Pancreas (tissue), 10 donors: ENCODE data around the gene AK3. TPM values are rescaled to one million over a fixed set of nuclear protein-coding genes. Genes with fewer than 3 reads are reported as not detected.
A peak's percentile ranks its signal among the peaks of the same experiment; 100 is the strongest.

Experiments used
- ATAC-seq, 4 donors: fragments of 200-7000 bp; cut with Tn5 transposase; one replicate each; pipeline versions ENCODE4 v1.8.0 to v1.9.1; 2020; ENCODE audit warnings: mild to moderate bottlenecking in 4 of 4, moderate library complexity in 4 of 4
- DNase-seq, 6 donors: peaks; one replicate each; pipeline ENCODE4 v3.0.0-alpha.2; 2020
- FAIRE-seq: peaks from 2 replicates; lab custom pipeline; 2012; peaks lifted over from hg19 to GRCh38; lab: Jason Lieb, UNC
- H3K27ac ChIP-seq, 4 donors: fragments of 200-600 bp; sonication (generic); 1 replicate in 3 of 4; 2 replicates in 1 of 4; pipeline versions ENCODE4 v1.5.0 to v1.8.0; 2020
- H3K27me3 ChIP-seq, 4 donors: fragments of 200-600 bp; one replicate each; pipeline ENCODE4 v1.8.0; 2021
- H3K36me3 ChIP-seq, 3 donors: fragments of 200-600 bp; sonication (generic) in 1 of 3; one replicate each; pipeline versions ENCODE4 v1.5.0 to v1.8.0; 2020 to 2021
- H3K4me1 ChIP-seq, 3 donors: fragments of 200-600 bp; one replicate each; pipeline ENCODE4 v1.8.0; 2021
- H3K4me3 ChIP-seq, 4 donors: fragments of 200-600 bp; sonication (generic) in 2 of 4; one replicate each; pipeline versions ENCODE4 v1.5.0 to v1.8.0; 2020 to 2021
- H3K9me3 ChIP-seq, 4 donors: fragments of 200-600 bp; one replicate each; pipeline ENCODE4 v1.8.0; 2021
- WGBS, 2 donors: extraction: QIAGEN DNeasy Blood & Tissue Kit; methylation state at CpG; one replicate each; pipeline ENCODE4 v1.1.7; 2013; 5-methylcytosine and 5-hydroxymethylcytosine counted together
- intact Hi-C, 3 donors: fragments of 100-400 bp; cut with DNase I; formaldehyde crosslinking; loops; one replicate each; pipeline versions ENCODE4 v1.11.1 to v1.14.2; 2022
- polyA plus RNA-seq, 2 donors: library from polyadenylated mRNA; stranded (reverse); fragments of 200-250 nt; gene quantifications; one replicate each; pipeline ENCODE4 v1.2.3, GENCODE V29; 2013
- total RNA-seq, 6 donors: library from RNA; stranded (reverse); fragmentation: NEBNext Ultra II Directional in 4 of 6; extraction: Animal tissue kit (Norgen Biotek cat#: 25700) in 4 of 6; gene quantifications; one replicate each; pipeline versions ENCODE4 v1.2.1 to v1.2.4, GENCODE V29; 2021 to 2023
- TF ChIP-seq, protein P1 (sequence below), 4 donors: fragments of 200-600 bp; sonication (generic) in 3 of 4; IDR thresholded peaks; one replicate each; pipeline versions ENCODE4 v1.5.0 to v1.8.0; 2021; ENCODE audit warnings: antibody characterized with exemption in 4 of 4
- donor health status: healthy with polysubstance abuse.
- donor health status: DM: no; HTN: no; CAD: no; lungs with moderate emphysema.
- donor health status: DM: no; HTN: no; CAD: no.
- donor health status: control.
- donor health status: control.
- donor health status: Bipolar disorder and iron deficiency.
- donor health status: DM: yes; HTN: yes; CAD: no.
- donor health status: DM: no; HTN: no; CAD: no.
- donor health status: DM: no; HTN: no; CAD: no.
- donor health status: DM: yes; HTN: yes; CAD: no.

Gene AK3
- total and polyA plus RNA-seq, 8 donors: 16.2 to 34.5 (median 23.0) TPM

DNA sequence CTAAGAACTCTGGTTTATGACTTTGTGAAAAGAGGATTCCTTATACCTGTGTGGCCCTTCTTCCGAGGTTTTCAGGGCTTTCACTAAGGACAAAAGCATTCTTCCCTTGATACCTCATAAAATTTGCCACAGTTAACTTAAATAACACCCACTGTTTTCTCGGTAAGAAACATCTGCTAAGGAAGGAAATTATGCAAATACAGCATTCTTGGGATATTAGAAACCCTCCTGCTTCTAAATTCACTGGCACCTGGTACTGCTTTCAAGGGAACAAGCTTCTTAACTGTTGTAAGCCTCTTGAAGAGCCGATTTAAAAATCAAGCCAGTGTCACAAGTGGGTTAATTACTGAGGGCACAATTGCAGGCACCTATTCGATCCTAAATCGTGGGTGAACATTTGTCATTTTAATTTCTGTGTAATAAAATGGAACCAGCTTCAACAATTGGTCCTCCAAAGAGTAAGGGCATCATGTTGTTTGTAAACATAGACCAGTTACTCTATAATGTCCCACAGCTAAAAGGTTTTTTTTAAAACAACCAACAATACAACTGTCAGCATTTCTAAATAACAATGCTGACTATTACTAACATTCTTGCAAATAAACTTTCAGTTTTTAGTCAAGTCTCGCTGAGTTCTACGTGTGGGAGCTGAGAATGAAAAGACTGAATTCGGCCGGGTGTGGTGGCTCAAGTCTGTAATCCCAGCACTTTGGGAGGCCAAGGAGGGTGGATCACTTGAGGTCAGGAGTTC, 26.6 kb downstream of the AK3 start:
- Histone ChIP-seq H3K4me1 (no peaks in the 10 kb centered on the region), H3K4me3 (no peak overlapping the region), H3K9me3 (no peaks in the 10 kb centered on the region), H3K27me3 (no peaks in the 10 kb centered on the region), H3K27ac (no peak overlapping the region), H3K36me3 (peaks cover 0 to 46% (median 18%) of the 10 kb centered on the region in 3 donors)
- TF ChIP-seq, protein P1, sequence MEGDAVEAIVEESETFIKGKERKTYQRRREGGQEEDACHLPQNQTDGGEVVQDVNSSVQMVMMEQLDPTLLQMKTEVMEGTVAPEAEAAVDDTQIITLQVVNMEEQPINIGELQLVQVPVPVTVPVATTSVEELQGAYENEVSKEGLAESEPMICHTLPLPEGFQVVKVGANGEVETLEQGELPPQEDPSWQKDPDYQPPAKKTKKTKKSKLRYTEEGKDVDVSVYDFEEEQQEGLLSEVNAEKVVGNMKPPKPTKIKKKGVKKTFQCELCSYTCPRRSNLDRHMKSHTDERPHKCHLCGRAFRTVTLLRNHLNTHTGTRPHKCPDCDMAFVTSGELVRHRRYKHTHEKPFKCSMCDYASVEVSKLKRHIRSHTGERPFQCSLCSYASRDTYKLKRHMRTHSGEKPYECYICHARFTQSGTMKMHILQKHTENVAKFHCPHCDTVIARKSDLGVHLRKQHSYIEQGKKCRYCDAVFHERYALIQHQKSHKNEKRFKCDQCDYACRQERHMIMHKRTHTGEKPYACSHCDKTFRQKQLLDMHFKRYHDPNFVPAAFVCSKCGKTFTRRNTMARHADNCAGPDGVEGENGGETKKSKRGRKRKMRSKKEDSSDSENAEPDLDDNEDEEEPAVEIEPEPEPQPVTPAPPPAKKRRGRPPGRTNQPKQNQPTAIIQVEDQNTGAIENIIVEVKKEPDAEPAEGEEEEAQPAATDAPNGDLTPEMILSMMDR (IDR thresholded peaks at IDR 0.05): no peak
- DNase-seq (no peak), ATAC-seq (no peak), FAIRE-seq (no peak)
- intact Hi-C loops: no loop called here
- 92% methylated on average over 9 of the region's 9 CpGs for whole genome bisulfite sequencing, 2 donors

DNA sequence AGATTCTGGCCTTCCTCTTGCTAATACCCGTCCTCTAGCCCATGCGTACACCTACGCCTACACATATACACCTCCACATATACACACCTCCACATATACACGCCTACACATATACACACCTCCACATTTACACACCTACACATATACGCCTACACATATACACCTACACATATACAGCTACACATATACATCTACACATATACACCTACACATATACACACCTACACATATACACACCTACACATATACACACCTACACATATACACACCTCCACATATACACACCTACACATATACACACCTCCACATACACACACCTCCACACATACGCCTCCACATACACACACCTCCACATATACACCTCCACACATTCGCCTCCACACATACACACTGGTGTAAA, 27.2 kb downstream of the AK3 start:
- no peak for DNase-seq
- ATAC-seq: peak in 1 of 4 donors; percentile 34
- H3K27ac ChIP-seq: no peak overlapping the region
- no peaks in the 10 kb centered on the region for H3K4me1 ChIP-seq
- H3K27me3 ChIP-seq: no peaks in the 10 kb centered on the region
- peak; percentile 43 for FAIRE-seq
- intact Hi-C loops: no loop called here
- H3K36me3 ChIP-seq: peaks cover 0 to 40% (median 13%) of the 10 kb centered on the region in 3 donors
- H3K4me3 ChIP-seq: no peak overlapping the region
- H3K9me3 ChIP-seq: no peaks in the 10 kb centered on the region
- TF ChIP-seq, protein P1 (IDR thresholded peaks at IDR 0.05): no peak
- 60 to 74% methylated on average over 7 of the region's 7 CpGs for WGBS, 2 donors

DNA sequence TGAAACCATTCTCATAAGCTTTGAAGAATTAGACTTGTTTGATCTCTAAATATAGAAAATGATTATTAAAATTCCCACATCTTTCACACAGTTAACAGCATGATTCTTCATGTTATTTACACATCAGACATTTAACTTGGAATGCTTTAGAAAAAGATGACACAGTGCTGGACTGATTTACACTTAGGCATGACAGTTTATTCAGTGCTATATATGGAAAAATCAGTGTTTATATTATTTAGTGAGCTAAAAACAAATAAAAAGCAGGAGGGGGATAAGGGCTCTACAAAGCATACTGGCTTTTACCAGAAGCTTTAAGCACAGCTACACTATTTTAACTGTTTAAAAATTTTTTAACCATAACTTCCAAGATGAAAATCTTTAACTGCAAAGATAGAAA, 31.6 kb downstream of the AK3 start:
- intact Hi-C loops: no loop called here

DNA sequence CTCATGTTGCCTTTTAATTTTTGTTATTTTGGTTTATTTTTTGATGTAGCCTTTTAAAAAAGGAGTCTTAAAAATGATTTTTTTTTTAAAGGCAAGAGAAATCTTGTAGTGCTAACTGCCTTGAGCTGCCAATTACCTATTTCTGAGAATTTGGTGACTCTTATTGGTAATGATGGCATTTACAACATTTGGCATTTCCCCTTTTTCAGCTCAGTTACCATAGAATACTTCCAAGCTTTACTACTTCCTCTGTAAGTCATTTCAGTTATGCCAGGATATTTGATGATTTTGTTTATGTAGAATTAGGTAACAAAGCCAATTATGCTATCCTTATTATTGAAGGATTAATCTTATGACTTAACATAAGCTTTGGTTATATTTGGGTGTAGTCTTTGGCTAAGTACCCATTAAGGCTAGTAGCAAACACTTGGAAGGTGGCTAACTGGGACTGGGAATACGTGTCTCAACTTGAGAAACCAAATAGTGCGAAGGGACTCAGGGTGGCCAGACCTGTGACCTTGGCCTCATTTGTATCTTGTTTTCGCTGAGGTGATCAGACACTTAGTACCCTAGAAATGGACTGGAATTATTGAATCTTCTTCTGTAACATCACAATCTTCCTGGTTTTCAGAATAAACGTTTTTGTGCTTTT, 33.9 kb downstream of the AK3 start:
- H3K9me3 ChIP-seq: no peaks in the 10 kb centered on the region
- no peaks in the 10 kb centered on the region for H3K27me3 ChIP-seq
- H3K4me1 ChIP-seq: peaks cover 0 to 4% (median 0%) of the 10 kb centered on the region in 3 donors
- DNase-seq (no peak), ATAC-seq (no peak), FAIRE-seq (peak; percentile 17)
- 48 to 68% methylated on average over 4 of the region's 4 CpGs for WGBS, 2 donors
- no peak overlapping the region for H3K4me3 ChIP-seq
- no peak overlapping the region for H3K27ac ChIP-seq
- TF ChIP-seq, protein P1 (IDR thresholded peaks at IDR 0.05): no peak
- H3K36me3 ChIP-seq: peaks cover 0 to 13% (median 3%) of the 10 kb centered on the region in 3 donors
- intact Hi-C loops: no loop called here

More for the DNA sequence above, 31.6 kb downstream of the AK3 start:
- H3K4me1 ChIP-seq: peaks cover 0 to 4% (median 0%) of the 10 kb centered on the region in 3 donors
- no peaks in the 10 kb centered on the region for H3K27me3 ChIP-seq
- no peaks in the 10 kb centered on the region for H3K9me3 ChIP-seq
- DNase-seq (no peak), ATAC-seq (no peak), FAIRE-seq (no peak)
- no peak overlapping the region for H3K4me3 ChIP-seq
- H3K36me3 ChIP-seq: peaks cover 0 to 4% (median 3%) of the 10 kb centered on the region in 3 donors
- H3K27ac ChIP-seq: no peak overlapping the region
- TF ChIP-seq, protein P1 (IDR thresholded peaks at IDR 0.05): no peak
